ENCODE data around the gene DAB2IP. TPM values are rescaled to one million over a fixed set of nuclear protein-coding genes. Genes with fewer than 3 reads are reported as not detected.
A peak's percentile ranks its signal among the peaks of the same experiment; 100 is the strongest.

DAB2IP gene
- total and polyA plus RNA-seq, 8 donors, result 17.5 to 303 (median 45.6) TPM

DNA sequence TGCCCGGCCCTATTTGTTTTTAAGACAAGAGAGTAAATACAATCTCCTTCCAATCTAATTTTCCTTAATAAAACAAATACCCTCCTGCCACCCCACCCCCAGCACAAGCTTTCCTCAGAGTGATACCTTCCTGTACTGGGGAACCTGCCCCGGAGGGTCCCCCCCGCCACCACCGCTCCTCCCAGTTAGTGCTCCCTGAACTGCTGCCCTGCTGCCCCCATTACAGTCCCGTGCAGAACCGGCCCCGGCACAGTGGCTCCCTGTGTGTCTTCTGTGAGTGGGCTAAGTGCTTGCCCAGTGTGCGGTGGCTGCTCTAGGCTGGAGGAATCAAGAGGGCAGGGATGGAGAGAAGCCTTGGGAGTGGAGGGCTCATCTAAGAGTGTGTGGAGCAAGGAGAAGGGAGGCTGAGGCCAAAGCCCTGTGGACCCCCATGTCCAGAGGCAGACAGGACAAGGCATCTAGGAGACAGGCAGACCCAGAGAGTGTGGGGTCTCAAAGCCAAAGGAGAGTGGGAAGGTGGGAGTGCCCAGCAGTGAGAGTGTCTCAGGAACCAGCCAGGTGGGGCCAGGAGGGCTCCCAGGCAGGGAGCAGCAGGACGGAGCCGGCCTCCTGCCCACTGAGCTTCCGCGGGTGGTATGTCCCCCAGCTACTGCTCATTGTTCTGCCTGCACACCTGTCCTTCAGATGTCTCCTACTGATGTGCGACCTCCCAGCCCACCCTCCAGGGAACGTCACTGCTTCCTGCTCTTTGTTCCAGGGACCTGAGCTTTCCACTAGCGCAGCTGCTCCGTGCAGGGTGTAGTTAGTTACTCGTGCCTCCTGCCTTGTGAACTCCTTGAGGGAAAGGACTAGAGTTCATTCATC is 129.0 kb downstream of the DAB2IP start:
- Histone ChIP-seq H3K36me3 (peaks cover 57 to 97% (median 94%) of the 10 kb centered on the region in 4 donors), H3K4me1 (peaks cover 5 to 16% (median 8%) of the 10 kb centered on the region in 4 donors), H3K4me3 (no peak overlapping the region), H3K9me3 (peaks cover 0 to 6% (median 0%) of the 10 kb centered on the region in 4 donors), H3K27me3 (no peaks in the 10 kb centered on the region), H3K27ac (peak overlapping the region in 4 of 5 donors; percentile 5 to 58 (median 47))
- intact Hi-C loops (cut with DNase I; ENCODE audit: low total_unique reads), result no loop called here
- DNase-seq, result peak; percentile 4 to 20
- WGBS, 5 donors, result 79 to 83% (median 80%) methylated on average over 15 to 17 of the region's 17 CpGs
- no peak for TF ChIP-seq EP300 (IDR thresholded peaks at IDR 0.05)
- TF ChIP-seq POLR2AphosphoS5 (IDR thresholded peaks at IDR 0.05), result no peak

DNA sequence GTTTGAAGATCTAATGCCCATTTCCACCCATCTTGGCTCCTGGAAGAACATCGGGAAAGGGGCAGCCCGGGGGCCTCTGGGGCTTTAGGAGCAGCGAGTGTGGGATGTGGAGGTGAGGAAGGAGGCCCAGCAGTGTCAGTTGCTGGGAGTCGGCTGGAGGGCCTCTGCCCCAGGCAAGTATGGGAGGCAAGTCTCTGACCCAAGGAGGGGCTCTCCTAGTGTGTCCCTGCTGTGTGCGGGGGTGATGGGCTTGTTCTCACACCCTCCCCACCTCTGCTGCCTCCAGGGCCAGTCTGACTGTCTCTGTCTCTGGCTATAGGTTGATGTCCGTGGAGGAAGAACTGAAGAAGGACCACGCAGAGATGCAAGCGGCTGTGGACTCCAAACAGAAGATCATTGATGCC is 129.7 kb downstream of the DAB2IP start:
- intact Hi-C loops (cut with DNase I; ENCODE audit: low total_unique reads), result no loop called here
- Histone ChIP-seq H3K27ac (no peak overlapping the region), H3K9me3 (peaks cover 0 to 6% (median 0%) of the 10 kb centered on the region in 4 donors), H3K4me1 (peaks cover 5 to 16% (median 8%) of the 10 kb centered on the region in 4 donors), H3K27me3 (no peaks in the 10 kb centered on the region), H3K4me3 (no peak overlapping the region), H3K36me3 (peaks cover 50 to 97% (median 94%) of the 10 kb centered on the region in 4 donors)
- no peak for TF ChIP-seq POLR2AphosphoS5 (IDR thresholded peaks at IDR 0.05)
- no peak for TF ChIP-seq EP300 (IDR thresholded peaks at IDR 0.05)
- no peak for TF ChIP-seq POLR2A (IDR thresholded peaks at IDR 0.05)
- TF ChIP-seq, protein P1, sequence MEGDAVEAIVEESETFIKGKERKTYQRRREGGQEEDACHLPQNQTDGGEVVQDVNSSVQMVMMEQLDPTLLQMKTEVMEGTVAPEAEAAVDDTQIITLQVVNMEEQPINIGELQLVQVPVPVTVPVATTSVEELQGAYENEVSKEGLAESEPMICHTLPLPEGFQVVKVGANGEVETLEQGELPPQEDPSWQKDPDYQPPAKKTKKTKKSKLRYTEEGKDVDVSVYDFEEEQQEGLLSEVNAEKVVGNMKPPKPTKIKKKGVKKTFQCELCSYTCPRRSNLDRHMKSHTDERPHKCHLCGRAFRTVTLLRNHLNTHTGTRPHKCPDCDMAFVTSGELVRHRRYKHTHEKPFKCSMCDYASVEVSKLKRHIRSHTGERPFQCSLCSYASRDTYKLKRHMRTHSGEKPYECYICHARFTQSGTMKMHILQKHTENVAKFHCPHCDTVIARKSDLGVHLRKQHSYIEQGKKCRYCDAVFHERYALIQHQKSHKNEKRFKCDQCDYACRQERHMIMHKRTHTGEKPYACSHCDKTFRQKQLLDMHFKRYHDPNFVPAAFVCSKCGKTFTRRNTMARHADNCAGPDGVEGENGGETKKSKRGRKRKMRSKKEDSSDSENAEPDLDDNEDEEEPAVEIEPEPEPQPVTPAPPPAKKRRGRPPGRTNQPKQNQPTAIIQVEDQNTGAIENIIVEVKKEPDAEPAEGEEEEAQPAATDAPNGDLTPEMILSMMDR (IDR thresholded peaks at IDR 0.05), result no peak
- DNase-seq, result peak; percentile 1 to 14
- WGBS, 5 donors, result 88 to 97% (median 93%) methylated on average over 8 of the region's 8 CpGs

DNA sequence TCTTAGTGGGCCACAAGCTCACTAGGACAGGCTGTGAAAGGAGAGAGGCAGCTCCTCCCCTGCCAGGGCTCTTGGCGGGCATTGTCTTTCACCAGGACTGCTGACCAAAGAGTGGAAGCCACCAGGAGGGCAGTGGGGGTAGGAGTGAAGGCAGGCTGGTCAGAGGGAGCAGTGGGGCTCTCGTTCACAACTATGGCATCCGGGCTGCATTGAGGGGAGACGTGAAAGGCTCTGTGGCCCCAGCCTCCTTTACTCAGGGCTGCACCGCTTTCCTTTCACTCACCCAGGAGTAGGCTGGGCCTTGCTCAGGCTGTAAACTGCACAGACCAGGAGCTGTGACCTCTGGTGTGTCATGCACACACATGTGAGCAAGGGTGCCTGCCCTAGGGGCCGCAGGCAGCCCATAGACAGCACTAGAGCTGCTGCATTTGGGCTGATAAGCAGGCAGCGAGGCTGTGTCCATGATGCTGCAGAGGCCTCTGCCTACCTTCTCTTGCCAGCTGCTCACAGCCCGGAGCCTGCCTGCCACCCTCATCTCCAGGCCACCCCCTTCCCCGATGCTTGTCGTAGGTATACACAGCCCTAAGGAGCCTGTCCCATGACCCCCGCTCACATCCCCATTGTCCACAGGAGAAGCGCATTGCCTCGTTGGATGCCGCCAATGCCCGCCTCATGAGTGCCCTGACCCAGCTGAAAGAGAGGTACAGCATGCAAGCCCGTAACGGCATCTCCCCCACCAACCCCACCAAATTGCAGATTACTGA is 130.4 kb downstream of the DAB2IP start:
- Histone ChIP-seq H3K27ac (no peak overlapping the region), H3K36me3 (peaks cover 43 to 96% (median 92%) of the 10 kb centered on the region in 4 donors), H3K4me3 (no peak overlapping the region), H3K27me3 (no peaks in the 10 kb centered on the region), H3K9me3 (peaks cover 0 to 6% (median 0%) of the 10 kb centered on the region in 4 donors), H3K4me1 (peaks cover 5 to 16% (median 8%) of the 10 kb centered on the region in 4 donors)
- intact Hi-C loops (cut with DNase I; ENCODE audit: low total_unique reads), result no loop called here
- 90 to 97% (median 94%) methylated on average over 15 to 17 of the region's 17 CpGs for WGBS, 5 donors
- TF ChIP-seq EP300 (IDR thresholded peaks at IDR 0.05), result no peak
- TF ChIP-seq, protein P1 (IDR thresholded peaks at IDR 0.05), result no peak
- peak; percentile 1 to 18 for DNase-seq

DNA sequence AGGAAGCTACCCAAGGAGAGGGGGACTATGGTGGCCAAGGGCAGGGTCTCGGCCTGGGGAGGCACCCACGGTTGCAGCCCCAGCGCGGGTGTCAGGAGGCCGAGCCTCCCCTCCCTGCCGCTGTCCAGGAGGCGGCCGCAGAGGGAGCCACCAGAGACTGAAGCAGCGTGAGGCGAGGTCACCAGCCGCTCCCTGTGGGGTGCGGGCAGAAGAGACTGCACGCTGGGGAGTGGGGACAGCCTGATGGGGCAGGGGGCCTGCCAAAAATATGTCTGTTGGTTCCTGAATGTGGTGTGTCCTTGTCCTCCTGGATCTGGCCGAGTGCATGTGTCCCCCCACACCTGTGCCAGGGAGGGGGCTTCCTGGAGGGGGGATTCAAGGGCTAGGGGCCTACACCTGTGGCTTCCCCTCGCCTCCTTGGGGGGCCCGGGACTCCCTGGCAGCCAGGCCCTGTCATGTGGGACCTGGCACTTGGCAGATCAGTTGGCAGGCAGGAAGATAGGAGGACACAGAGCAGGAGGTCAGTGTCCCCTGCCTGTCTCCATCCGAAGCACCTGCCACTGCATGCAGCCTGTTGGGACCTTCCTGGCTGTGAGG is 131.2 kb downstream of the DAB2IP start:
- WGBS, 5 donors, result 86 to 94% (median 90%) methylated on average over 16 to 17 of the region's 17 CpGs
- TF ChIP-seq POLR2AphosphoS5 (IDR thresholded peaks at IDR 0.05) (no peak), POLR2A (IDR thresholded peaks at IDR 0.05) (no peak), EP300 (IDR thresholded peaks at IDR 0.05) (no peak)
- TF ChIP-seq, protein P1 (IDR thresholded peaks at IDR 0.05), result no peak
- Histone ChIP-seq H3K4me1 (peaks cover 5 to 16% (median 8%) of the 10 kb centered on the region in 4 donors), H3K9me3 (peaks cover 0 to 6% (median 0%) of the 10 kb centered on the region in 4 donors), H3K36me3 (peaks cover 43 to 89% (median 85%) of the 10 kb centered on the region in 4 donors), H3K27ac (no peak overlapping the region), H3K4me3 (no peak overlapping the region), H3K27me3 (no peaks in the 10 kb centered on the region)
- peak; percentile 4 to 19 for DNase-seq
- intact Hi-C loops (cut with DNase I; ENCODE audit: low total_unique reads), result no loop called here

Measured in stomach (tissue), 9 donors.